CD4-positive, alpha-beta T cell (primary cell): ENCODE data around the gene MYL6. TPM values are rescaled to one million over a fixed set of nuclear protein-coding genes. Genes with fewer than 3 reads are reported as not detected.

ENCODE experiments used
- ATAC-seq: fragments of 200-7000 bp; cut with Tn5 transposase; one replicate; pipeline ENCODE4 v1.10.0; 2022; ENCODE audit warnings: mild to moderate bottlenecking; ENCODE audit not compliant: poor library complexity
- CTCF ChIA-PET: fragments of 350-600 bp; sonication (Branson Sonifier 250); formaldehyde crosslinking; loops from one replicate; lab custom pipeline; 2021; ENCODE audit warnings: antibody characterized with exemption, inconsistent platforms; lab: Charles Lee
- POLR2A ChIA-PET: fragments of 350-600 bp; sonication (Branson Sonifier 250); formaldehyde crosslinking; loops from one replicate; lab custom pipeline; 2021; ENCODE audit warnings: antibody characterized with exemption, inconsistent platforms; lab: Charles Lee
- DNase-seq, 14 experiments: peaks; one replicate each; pipeline ENCODE4 v3.0.0-alpha.2; 2013 to 2020; ENCODE audit warnings: mixed read lengths in 2 of 14
- H3K27ac ChIP-seq, 2 donors: one replicate each; pipeline versions ENCODE4 v1.5.1 to v1.7.0; 2013; ENCODE audit warnings: low read length in 2 of 2, low read depth in 1 of 2, mild to moderate bottlenecking in 1 of 2
- H3K27me3 ChIP-seq, 2 experiments: 1 replicate in 1 of 2; 2 replicates in 1 of 2; pipeline versions ENCODE4 v1.6.1 to v1.7.0; 2013; ENCODE audit warnings: low read length in 2 of 2, control low read depth in 1 of 2, mild to moderate bottlenecking in 1 of 2, moderate library complexity in 1 of 2; ENCODE audit not compliant: insufficient read depth in 2 of 2, control insufficient read depth in 1 of 2
- H3K36me3 ChIP-seq: one replicate; pipeline ENCODE4 v1.6.1; 2013; ENCODE audit warnings: low read length, control low read depth; ENCODE audit not compliant: insufficient read depth
- H3K4me1 ChIP-seq: one replicate; pipeline ENCODE4 v1.6.1; 2013; ENCODE audit warnings: low read length, control low read depth; ENCODE audit not compliant: insufficient read depth
- H3K4me3 ChIP-seq: one replicate; pipeline ENCODE4 v1.5.1; 2013; ENCODE audit warnings: mild to moderate bottlenecking, low read length, moderate library complexity
- H3K9me3 ChIP-seq, 2 experiments: 1 replicate in 1 of 2; 2 replicates in 1 of 2; pipeline versions ENCODE4 v1.6.1 to v1.7.0; 2013; ENCODE audit warnings: low read length in 2 of 2, mild to moderate bottlenecking in 2 of 2, control low read depth in 1 of 2, moderate library complexity in 1 of 2; ENCODE audit not compliant: control insufficient read depth in 1 of 2, insufficient read depth in 1 of 2
- H3K27ac Mint-ChIP-seq: one replicate; pipeline ENCODE4 v1.8.0; 2020; ENCODE audit warnings: mixed read lengths
- H3K27me3 Mint-ChIP-seq: one replicate; pipeline ENCODE4 v1.8.0; 2021; ENCODE audit warnings: mixed read lengths
- H3K36me3 Mint-ChIP-seq: one replicate; pipeline ENCODE4 v1.8.0; 2021; ENCODE audit warnings: low read depth, mixed read lengths
- H3K4me1 Mint-ChIP-seq: one replicate; pipeline ENCODE4 v1.8.0; 2021; ENCODE audit warnings: low read depth, mixed read lengths
- H3K4me3 Mint-ChIP-seq: one replicate; pipeline ENCODE4 v1.8.0; 2020; ENCODE audit warnings: mild to moderate bottlenecking, mixed read lengths
- H3K9me3 Mint-ChIP-seq: one replicate; pipeline ENCODE4 v1.8.0; 2020; ENCODE audit warnings: mixed read lengths
- CTCF ChIP-seq: fragments of 200-600 bp; IDR thresholded peaks from one replicate; pipeline ENCODE4 v1.8.0; 2022; ENCODE audit warnings: antibody characterized with exemption, mild to moderate bottlenecking
- intact Hi-C, 2 experiments: fragments of 100-400 bp; cut with DNase I in 1 of 2; cut with micrococcal nuclease in 1 of 2; formaldehyde crosslinking; loops; one replicate each; pipeline versions ENCODE4 v1.15.1 to v1.9.0; 2023 to 2025; cut with DNase I, micrococcal nuclease
- polyA plus RNA-seq, 2 donors: library from polyadenylated mRNA; unstranded; fragments of 120-200 nt; gene quantifications; one replicate each; pipeline ENCODE4 v1.2.1, GENCODE V29; 2013
- total RNA-seq, 174 experiments: library from RNA in 2 of 174; stranded (reverse) in 2 of 174; gene quantifications; one replicate each; pipeline ENCODE4 v1.2.3 and lab custom pipeline; 2021 to 2026

The MYL6 gene
- total RNA-seq (100 to 1,000 TPM; 670 to 673 TPM), total RNA-seq (lab: John Stamatoyannopoulos, UW) (135 to 406 (median 225) reads per million in 172 experiments)
- 1,062 TPM for polyA plus RNA-seq (2013, experiment 1 of 2)
- 936 TPM for polyA plus RNA-seq (2013, experiment 2 of 2)

- intact Hi-C loops = loop anchor here in 1 of 2 experiments (1.0 kb wide), 1 partner anchor 30 kb away; the partner anchor contains the start of gene ESYT1
- H3K36me3 ChIP-seq = peaks cover 42% of the 10 kb centered on the region
- Mint-ChIP-seq H3K9me3 (no peaks in the 10 kb centered on the region), H3K27me3 (no peaks in the 10 kb centered on the region), H3K4me3 (peak within 1 kb of the TSS; percentile 96), H3K4me1 (peaks cover 40% of the 10 kb centered on the region), H3K36me3 (peaks cover 50% of the 10 kb centered on the region), H3K27ac (peak within 1 kb of the TSS; percentile 92)
- ATAC-seq (peak; percentile 80), DNase-seq (peak; percentile 77 to 98 (median 86))
- peak; percentile 6 for TF ChIP-seq CTCF
- H3K4me3 ChIP-seq = peak within 1 kb of the TSS; percentile 78
- POLR2A ChIA-PET = interaction anchor here (0.7 to 6.7 kb wide), 11 partner anchors 14 to 202 kb away, joined by 3 to 89 read pairs (median 6); partner anchors contain the start of genes CNPY2, ESYT1, PA2G4 and RNF41
- H3K27me3 ChIP-seq = no peaks in the 10 kb centered on the region
- H3K4me1 ChIP-seq = peaks cover 52% of the 10 kb centered on the region
- CTCF ChIA-PET = interaction anchor here (0.6 to 2.8 kb wide), 3 partner anchors 30 to 32 kb away, joined by 3 to 8 read pairs (median 7); partner anchors contain the start of genes ESYT1 and SMARCC2
- no peaks in the 10 kb centered on the region for H3K9me3 ChIP-seq
- peak within 1 kb of the TSS; percentile 84 to 92 for H3K27ac ChIP-seq
Observed at GRCh38 chr12:56158029-56158925, at the start of gene MYL6. MYL6 (plus strand) TSS chr12:56158359; CDS start chr12:56158402, 43 bp downstream.

GRCh38 chr12:56110571-56110970 lies 47.6 kb upstream of the MYL6 start:
- Histone ChIP-seq H3K4me1 (peaks cover 12% of the 10 kb centered on the region), H3K36me3 (peaks cover 67% of the 10 kb centered on the region), H3K9me3 (no peaks in the 10 kb centered on the region), H3K4me3 (no peak overlapping the region), H3K27me3 (no peaks in the 10 kb centered on the region), H3K27ac (no peak overlapping the region)
- no peak overlapping the region for H3K4me3 Mint-ChIP-seq
- H3K36me3 Mint-ChIP-seq = peaks cover 82% of the 10 kb centered on the region
- ChIA-PET POLR2A (no interaction called here), CTCF (interaction anchor here (0.7 to 1.0 kb wide), 2 partner anchors 79 to 111 kb away, joined by 3 to 4 read pairs; partner anchors contain the start of genes RNF41 and SMARCC2)
- no peak overlapping the region for H3K27ac Mint-ChIP-seq
- no peaks in the 10 kb centered on the region for H3K27me3 Mint-ChIP-seq
- no peaks in the 10 kb centered on the region for H3K9me3 Mint-ChIP-seq
- no peak for DNase-seq
- intact Hi-C loops = loop anchor here in 1 of 2 experiments (10.0 kb wide), 1 partner anchor 484 kb away; no protein-coding TSS in a partner anchor
- ATAC-seq = no peak
- no peak for TF ChIP-seq CTCF
- peaks cover 16% of the 10 kb centered on the region for H3K4me1 Mint-ChIP-seq

- no peak for TF ChIP-seq CTCF
- peaks cover 25% of the 10 kb centered on the region for H3K4me1 ChIP-seq
- Mint-ChIP-seq H3K27me3 (no peaks in the 10 kb centered on the region), H3K9me3 (no peaks in the 10 kb centered on the region), H3K4me3 (peak overlapping the region; percentile 64), H3K4me1 (peaks cover 21% of the 10 kb centered on the region), H3K36me3 (peaks cover 76% of the 10 kb centered on the region), H3K27ac (peak overlapping the region; percentile 94)
- H3K9me3 ChIP-seq = no peaks in the 10 kb centered on the region
- H3K27ac ChIP-seq = no peak overlapping the region
- intact Hi-C loops = loop anchor here in 1 of 2 experiments (10.0 kb wide), 1 partner anchor 481 kb away; no protein-coding TSS in a partner anchor
- H3K36me3 ChIP-seq = peaks cover 44% of the 10 kb centered on the region
- ChIA-PET CTCF (no interaction called here), POLR2A (no interaction called here)
- DNase-seq (no peak), ATAC-seq (no peak)
- no peak overlapping the region for H3K4me3 ChIP-seq
- no peaks in the 10 kb centered on the region for H3K27me3 ChIP-seq
Observed at GRCh38 chr12:56114084-56114483, 44.1 kb upstream of the MYL6 start.
